Activated T-cell treated with anti-CD3 and anti-CD28 coated beads, Interleukin-2, amount 50 U/mL, for 1 hour (primary cell): ENCODE data around the gene IFITM10.

Experiments used
- DNase-seq: peaks from one replicate; pipeline ENCODE4 v3.0.0-alpha.2; 2020

The IFITM10 gene

GRCh38 chr11:1736447-1736992 lies 13.9 kb downstream of the IFITM10 start:
- DNase-seq, result no peak

- no peak for DNase-seq
Observed at GRCh38 chr11:1735271-1735670, 15.1 kb downstream of the IFITM10 start.

- DNase-seq, result no peak
Observed at GRCh38 chr11:1734641-1735081, 15.7 kb downstream of the IFITM10 start.

- DNase-seq, result no peak
Observed at GRCh38 chr11:1733716-1734640, 16.4 kb downstream of the IFITM10 start.

GRCh38 chr11:1733009-1733715 lies 17.2 kb downstream of the IFITM10 start:
- no peak for DNase-seq

GRCh38 chr11:1732418-1733008 lies 17.9 kb downstream of the IFITM10 start:
- DNase-seq, result no peak

- DNase-seq, result no peak
Observed at GRCh38 chr11:1731451-1732059, 18.8 kb downstream of the IFITM10 start.

- no peak for DNase-seq
Observed at GRCh38 chr11:1730059-1730629, 20.3 kb downstream of the IFITM10 start.

GRCh38 chr11:1729692-1730011 lies 20.7 kb downstream of the IFITM10 start:
- DNase-seq, result no peak

- no peak for DNase-seq
Observed at GRCh38 chr11:1728931-1729691, 21.3 kb downstream of the IFITM10 start.

GRCh38 chr11:1728301-1728700 lies 22.1 kb downstream of the IFITM10 start:
- DNase-seq, result no peak

GRCh38 chr11:1727861-1728260 lies 22.5 kb downstream of the IFITM10 start:
- no peak for DNase-seq

GRCh38 chr11:1727096-1727690 lies 23.2 kb downstream of the IFITM10 start:
- no peak for DNase-seq

GRCh38 chr11:1719781-1720180 lies 30.6 kb downstream of the IFITM10 start:
- no peak for DNase-seq

GRCh38 chr11:1718326-1718725 lies 32.1 kb downstream of the IFITM10 start:
- DNase-seq, result no peak

GRCh38 chr11:1717745-1718144 lies 32.6 kb downstream of the IFITM10 start:
- DNase-seq, result no peak

- DNase-seq, result no peak
Observed at GRCh38 chr11:1714908-1715885, 35.2 kb downstream of the IFITM10 start.

- DNase-seq, result no peak
Observed at GRCh38 chr11:1708716-1709115, 41.7 kb downstream of the IFITM10 start.

- DNase-seq, result no peak
Observed at GRCh38 chr11:1707751-1708150, 42.6 kb downstream of the IFITM10 start.
